Hindlimb muscle (tissue), 1 donor: ENCODE results near the gene CARD6. TPM values are rescaled to one million over a fixed set of nuclear protein-coding genes. Genes with fewer than 3 reads are reported as not detected.
A peak's percentile ranks its signal among the peaks of the same experiment; 100 is the strongest.
"Not testable (repeated sequence)": the region's sequence is repeated elsewhere in the genome, so short reads cannot be mapped to it uniquely, and the experiment has no call there.

Source experiments
- DNase-seq: peaks from one replicate; pipeline ENCODE4 v3.0.0-alpha.2; 2013
- polyA plus RNA-seq: library from polyadenylated mRNA; unstranded; fragments of 120-200 nt; gene quantifications from one replicate; pipeline ENCODE4 v1.2.1, GENCODE V29; 2013; ENCODE audit not compliant: insufficient read length

The CARD6 gene
- polyA plus RNA-seq, 1 donor, result 1.8 TPM

DNA sequence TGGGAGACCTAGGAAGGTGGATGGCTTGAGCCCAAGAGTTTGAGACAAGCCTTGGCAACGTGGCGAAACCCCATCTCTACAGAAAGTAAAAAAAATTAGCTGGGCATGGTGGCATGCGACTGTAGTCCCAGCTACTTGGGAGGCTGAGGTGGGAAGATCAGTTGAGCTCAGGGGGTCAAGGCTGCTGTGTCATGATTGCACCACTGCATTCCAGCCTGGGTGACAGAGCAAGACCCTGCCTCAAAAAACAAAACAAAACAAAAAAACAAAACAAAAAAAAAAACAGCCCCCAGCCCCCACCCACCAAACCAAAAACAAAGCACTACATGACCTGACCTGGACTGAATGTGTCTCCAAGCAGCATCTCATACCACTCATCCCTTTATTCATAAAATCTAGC lies 34.8 kb downstream of the CARD6 start:
- DNase-seq, result no peak

DNA sequence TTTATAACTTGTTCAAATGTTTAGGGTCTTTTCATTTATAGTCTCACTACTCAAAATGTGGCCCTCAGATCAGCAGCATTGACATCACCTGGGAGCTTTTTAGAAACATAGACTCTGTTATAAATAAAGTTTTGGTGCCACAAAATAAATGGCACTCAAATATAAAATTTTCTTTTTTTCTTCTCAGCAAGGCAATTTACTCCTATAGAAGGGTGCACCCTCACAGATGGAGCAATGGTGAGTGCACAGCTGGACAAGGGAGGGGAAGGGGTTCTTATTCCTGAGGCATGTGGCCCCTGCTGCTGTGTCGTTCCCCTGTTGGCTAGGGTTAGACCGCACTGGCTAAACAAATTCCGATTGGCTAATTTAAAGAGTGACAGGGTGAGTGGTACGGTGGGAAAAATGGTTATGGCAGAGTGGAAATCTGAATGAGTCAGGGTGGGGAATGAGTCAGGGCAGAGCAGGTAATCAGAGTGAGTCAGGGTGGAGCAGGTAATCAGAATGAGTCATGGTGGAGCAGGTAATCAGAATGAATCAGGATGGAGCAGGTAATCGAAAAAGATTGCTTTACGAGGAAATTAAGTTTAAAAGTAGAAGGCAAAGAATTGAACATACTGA lies 36.3 kb downstream of the CARD6 start:
- DNase-seq, result no peak

DNA sequence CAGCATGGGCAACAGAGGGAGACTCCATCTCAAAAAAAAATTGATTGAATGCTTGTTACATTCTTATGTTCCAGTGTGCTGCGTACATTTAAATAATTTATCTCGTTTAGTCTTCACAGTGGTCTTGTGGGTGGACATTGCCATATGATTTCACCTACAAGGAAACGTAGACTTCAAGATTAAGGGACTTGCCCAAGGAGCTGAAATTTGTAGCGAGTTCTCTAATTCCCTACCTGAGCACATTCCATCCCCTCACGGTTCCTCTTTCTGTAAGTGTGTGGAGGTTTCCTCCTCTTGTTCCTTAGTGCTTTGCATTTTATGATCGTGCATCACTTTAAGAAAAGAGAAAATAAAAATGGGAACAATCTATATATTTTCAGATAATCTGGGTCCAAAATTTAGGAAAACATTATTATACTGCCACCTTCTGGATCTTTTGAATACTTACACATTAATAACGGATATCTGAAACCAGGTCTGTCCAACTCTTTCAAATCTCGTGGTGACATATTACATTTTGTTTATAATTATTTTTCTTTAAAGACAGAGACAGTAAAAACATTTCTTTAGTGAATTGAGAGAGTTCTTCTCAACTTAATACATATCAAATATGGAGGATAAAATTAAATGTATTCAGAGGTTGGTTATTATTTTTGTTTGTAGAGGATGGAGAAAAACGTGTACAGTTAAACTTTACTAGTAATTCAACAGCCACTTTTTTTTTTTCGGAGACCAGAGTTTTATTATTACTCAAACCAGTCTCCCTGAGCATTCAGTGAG lies 38.2 kb downstream of the CARD6 start:
- peak; percentile 18 for DNase-seq

DNA sequence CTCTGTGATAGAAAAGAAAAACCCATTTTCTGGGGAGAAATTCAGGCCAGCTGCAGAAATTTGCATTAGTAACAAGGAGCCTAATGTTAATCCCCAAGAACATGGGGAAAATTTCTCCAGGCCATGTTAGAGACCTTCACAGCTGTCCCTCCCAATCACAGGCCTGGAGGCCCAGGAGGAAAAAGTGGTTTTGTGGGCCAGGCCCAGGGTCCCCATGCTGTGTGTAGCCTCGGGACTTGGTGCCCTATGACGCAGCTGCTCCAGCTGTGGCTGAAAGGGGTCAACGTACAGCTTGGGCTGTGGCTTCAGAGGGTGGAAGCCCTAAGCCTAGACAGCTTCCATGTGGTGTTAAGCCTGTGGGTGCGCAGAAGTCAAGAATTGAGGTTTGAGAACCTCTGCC lies 41.1 kb downstream of the CARD6 start:
- DNase-seq, result no peak

DNA sequence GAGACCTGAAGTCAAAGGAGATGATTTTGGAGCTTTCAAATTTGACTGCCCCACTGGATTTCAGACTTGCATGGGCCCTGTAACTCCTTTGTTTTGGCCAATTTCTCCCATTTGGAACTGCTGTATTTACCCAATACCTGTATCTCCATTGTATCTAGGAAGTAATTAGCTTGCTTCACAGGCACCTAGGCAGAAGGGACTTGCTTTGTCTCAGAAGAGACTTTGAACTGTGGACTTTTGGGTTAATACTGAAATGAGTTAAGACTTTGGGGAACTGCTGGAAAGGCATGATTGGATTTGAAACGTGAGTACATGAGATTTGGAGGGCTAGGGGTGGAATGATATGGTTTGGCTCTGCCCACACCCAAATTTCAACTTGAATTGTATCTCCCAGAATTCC lies 41.9 kb downstream of the CARD6 start:
- DNase-seq, result not testable (repeated sequence)

DNA sequence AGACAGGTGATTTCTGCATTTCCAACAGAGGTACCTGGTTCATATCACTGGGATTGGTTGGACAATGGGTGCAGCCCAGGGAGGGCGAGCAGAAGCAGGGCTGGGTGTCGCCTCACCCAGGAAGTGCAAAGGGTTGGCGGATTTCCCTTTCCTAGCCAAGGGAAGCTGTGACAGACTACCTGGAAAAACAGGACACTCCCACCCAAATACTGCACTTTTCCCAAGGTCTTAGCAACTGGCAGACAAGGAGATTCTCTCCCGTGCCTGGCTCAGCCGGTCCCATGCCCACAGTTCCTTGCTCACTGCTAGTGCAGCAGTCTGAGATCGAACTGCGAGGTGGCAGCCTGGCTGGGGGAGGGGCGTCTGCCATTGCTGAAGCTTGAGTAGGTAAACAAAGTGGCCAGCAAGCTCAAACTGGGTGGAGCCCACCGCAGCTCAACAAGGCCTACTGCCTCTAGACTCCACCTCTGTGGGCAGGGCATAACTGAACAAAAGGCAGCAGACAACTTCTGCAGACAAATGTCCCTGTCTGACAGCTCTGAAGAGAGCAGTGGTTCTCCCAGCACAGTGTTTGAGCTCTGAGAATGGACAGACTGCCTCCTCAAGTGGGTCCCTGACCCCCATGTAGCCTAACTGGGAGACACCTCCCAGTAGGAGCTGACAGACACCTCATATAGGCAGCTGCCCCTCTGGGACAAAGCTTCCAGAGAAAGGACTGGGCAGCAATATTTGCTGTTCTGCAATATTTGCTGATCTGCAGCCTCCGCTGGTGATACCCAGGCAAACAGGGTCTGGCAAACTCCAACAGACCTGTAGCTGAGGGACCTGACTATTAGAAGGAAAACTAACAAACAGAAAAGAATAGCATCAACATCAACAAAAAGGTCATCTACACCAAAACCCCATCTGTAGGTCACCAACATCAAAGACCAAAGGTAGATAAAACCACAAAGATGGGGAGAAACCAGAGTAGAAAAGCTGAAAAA lies 54.6 kb downstream of the CARD6 start:
- DNase-seq, result not testable (repeated sequence)

DNA sequence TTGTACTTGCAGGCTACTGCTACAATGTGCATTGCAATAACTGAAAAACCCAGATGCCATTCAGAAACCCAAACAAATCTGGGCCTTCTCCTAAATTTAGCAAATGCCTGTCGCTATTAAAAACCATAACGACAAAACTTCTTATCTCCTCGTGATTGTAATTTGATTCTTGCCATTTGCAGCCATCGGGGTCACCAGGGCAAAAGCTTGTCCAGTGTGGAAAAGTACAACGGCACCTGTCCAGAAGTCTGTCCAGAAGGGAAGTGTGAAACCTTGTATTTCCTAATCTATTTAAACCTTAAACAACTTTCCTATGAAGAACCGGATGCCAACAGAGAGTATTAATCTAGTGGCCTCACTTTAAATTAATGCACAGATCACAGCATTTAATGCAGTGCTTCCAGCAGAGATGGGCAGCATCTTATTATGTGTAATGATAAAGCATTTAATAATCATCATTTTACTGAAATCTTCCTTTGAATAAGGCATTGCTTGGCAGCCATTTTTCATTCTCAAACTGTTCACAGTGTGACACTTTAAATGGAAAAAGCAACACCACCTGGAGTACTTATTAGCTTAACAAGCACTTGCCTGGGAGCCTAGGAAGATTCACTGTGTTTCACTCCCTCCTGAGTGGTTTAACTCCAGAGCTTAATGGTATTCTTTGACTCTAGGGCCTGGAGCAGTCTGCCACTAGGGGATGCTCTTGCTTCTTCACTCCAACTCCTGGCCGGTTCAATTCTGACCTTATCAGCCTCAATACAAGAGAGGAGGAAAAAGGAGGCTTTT lies 63.2 kb downstream of the CARD6 start:
- peak; percentile 36 for DNase-seq

DNA sequence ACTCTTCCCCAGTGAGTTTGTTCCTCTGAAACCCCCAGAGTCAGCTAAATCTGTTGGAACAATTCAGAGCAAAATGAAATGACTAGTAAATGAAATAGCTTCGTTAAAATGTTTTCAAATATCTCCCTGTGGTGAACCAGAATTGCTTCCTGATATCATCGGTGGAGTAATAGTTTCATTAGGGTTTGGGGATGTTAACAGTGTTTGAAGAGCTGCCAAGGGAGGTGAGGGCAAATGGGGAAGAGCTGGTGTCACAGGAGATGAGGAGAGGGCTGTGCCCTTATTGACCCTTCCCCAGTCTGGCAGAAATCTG lies 63.8 kb downstream of the CARD6 start:
- DNase-seq, result no peak

DNA sequence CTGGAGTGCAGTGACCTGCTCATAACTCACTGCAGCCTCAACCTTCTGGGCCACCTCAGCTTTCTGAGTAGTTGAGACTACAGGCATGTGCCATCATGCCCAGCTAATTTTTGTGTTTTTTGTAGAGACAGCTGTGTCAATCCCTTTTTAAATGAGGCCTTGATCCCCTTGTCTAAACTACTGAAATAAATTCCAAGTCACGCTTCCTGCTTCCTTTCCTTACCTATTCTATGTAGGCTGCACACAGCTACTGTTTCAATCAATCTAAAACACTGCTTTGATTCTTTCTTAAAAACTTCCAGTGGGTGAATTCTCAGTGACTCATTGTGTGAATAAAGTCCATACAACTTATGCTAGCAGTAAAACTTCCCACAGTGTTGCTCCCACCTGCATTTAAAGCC lies 65.2 kb downstream of the CARD6 start:
- no peak for DNase-seq

DNA sequence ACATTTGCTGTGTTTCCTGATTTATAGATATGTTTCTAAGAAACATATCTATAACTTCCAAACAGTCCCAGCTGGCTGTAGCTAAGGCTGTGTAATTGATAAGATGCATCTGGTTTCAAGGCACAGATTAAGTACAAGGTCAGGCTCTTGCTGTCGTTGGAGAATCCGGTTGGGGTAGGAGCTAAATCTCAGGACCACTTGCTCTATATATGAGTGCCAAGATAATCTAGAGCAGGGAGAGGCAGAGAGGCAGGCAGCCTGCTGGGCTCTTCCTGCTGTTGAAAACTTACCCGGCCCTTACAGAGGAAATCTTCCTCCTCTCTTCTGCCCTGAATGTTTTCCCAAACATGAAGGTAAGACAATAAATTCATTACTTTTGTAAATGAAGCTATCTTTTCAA lies 68.1 kb downstream of the CARD6 start, which contains the start of gene C7:
C7 (plus strand) TSS at position 234 of the 400 bp plus-strand sequence; CDS start at position 348, 114 bp downstream.
- no peak for DNase-seq

DNA sequence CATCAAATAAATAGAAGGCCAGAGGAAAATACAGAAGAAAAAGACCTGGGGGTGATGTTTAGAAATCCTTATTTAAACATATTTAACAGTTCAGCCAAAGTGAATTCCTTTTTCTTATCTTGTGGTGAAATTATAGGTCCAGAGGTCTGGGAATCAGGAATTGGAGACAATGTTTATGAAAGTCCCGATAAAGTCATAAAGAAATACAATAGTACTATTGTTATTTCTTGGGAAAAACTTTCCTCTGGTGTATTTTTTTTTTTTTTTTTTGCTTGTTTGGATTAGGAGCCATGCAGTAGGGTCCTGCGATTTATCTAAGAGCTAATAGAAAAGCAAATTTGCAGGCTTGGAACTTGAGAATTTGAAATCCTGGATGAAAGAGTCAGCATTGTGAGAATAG lies 68.6 kb downstream of the CARD6 start:
- DNase-seq, result no peak

Other genes with a start within 250 kb of the CARD6 start
- 5.3 TPM for gene PTGER4, start 161.5 kb upstream of the CARD6 start, polyA plus RNA-seq
- gene TTC33, start 85.4 kb upstream of the CARD6 start, polyA plus RNA-seq, result 18.8 TPM
- 28.6 TPM for gene PRKAA1, start 43.0 kb upstream of the CARD6 start, polyA plus RNA-seq
- gene RPL37, start 6.1 kb upstream of the CARD6 start, polyA plus RNA-seq, result 2,598 TPM
- 4.0 TPM for gene C7, start 68.1 kb downstream of the CARD6 start, polyA plus RNA-seq
- not detected for gene MROH2B, start 230.0 kb downstream of the CARD6 start, polyA plus RNA-seq